Right lobe of liver (tissue), 6 donors: ENCODE measurements around the gene MAD2L1. TPM values are rescaled to one million over a fixed set of nuclear protein-coding genes. Genes with fewer than 3 reads are reported as not detected.

Source experiments
- ATAC-seq, 4 donors: fragments of 200-7000 bp; cut with Tn5 transposase; one replicate each; pipeline ENCODE4 v1.9.1; 2020; ENCODE audit warnings: mild to moderate bottlenecking in 4 of 4, moderate library complexity in 4 of 4
- DNase-seq, 3 donors: peaks; one replicate each; pipeline ENCODE4 v3.0.0-alpha.2; 2020
- H3K27ac ChIP-seq, 3 donors: fragments of 200-600 bp; one replicate each; pipeline ENCODE4 v1.8.0; 2022
- H3K27me3 ChIP-seq, 2 donors: fragments of 200-600 bp; one replicate each; pipeline ENCODE4 v1.8.0; 2022
- H3K36me3 ChIP-seq, 4 donors: fragments of 200-600 bp; sonication (generic) in 1 of 4; one replicate each; pipeline versions ENCODE4 v1.5.1 to v1.8.0; 2017 to 2022; ENCODE audit warnings: control low read depth in 1 of 4
- H3K4me1 ChIP-seq, 4 donors: fragments of 200-600 bp; sonication (generic) in 1 of 4; one replicate each; pipeline versions ENCODE4 v1.5.1 to v1.8.0; 2017 to 2022; ENCODE audit warnings: control low read depth in 1 of 4
- H3K4me3 ChIP-seq, 3 donors: fragments of 200-600 bp; one replicate each; pipeline ENCODE4 v1.8.0; 2022
- H3K9me3 ChIP-seq, 4 donors: fragments of 200-600 bp; sonication (generic) in 1 of 4; one replicate each; pipeline versions ENCODE4 v1.5.1 to v1.8.0; 2017 to 2022; ENCODE audit warnings: control low read depth in 1 of 4
- CTCF ChIP-seq, 4 donors: fragments of 200-600 bp in 3 of 4; fragments of 450-650 bp in 1 of 4; IDR thresholded peaks; one replicate each; pipeline versions ENCODE4 v1.5.1 to v1.8.0; 2016 to 2022; ENCODE audit warnings: antibody characterized with exemption in 4 of 4, mild to moderate bottlenecking in 2 of 4
- POLR2A ChIP-seq: fragments of 450-650 bp; IDR thresholded peaks from one replicate; pipeline ENCODE4 v1.6.1; 2017; ENCODE audit warnings: antibody characterized with exemption, mild to moderate bottlenecking
- WGBS: methylation state at CpG from one replicate; pipeline ENCODE4 v1.1.6; 2018; ENCODE audit warnings: low coverage, low lambda C conversion rate; ENCODE audit not compliant: insufficient coverage; ENCODE audit errors: missing lambda C conversion rate; 5-methylcytosine and 5-hydroxymethylcytosine counted together
- intact Hi-C, 2 donors: fragments of 100-400 bp; cut with DNase I; formaldehyde crosslinking; loops; one replicate each; pipeline versions ENCODE4 v1.11.2 to v1.14.1; 2022
- total RNA-seq, 6 experiments: library from RNA; depleted of rRNA in 2 of 6; stranded (reverse); fragments of >200 nt in 2 of 6; fragmentation: NEBNext Ultra II Directional in 3 of 6; extraction: Animal tissue kit (Norgen Biotek cat#: 25700) in 3 of 6; gene quantifications; one replicate each; pipeline versions ENCODE4 v1.1.0 to v1.2.4, GENCODE V29; 2016 to 2023
- donor health status: DM: no; HTN: yes; CAD: no.
- donor health status: DM: no; HTN: no; CAD: no.
- donor health status: DM: no; HTN: no; CAD: no.
- donor health status: DM: no; HTN: yes; CAD: no.
- donor health status: DM: no; HTN: yes; CAD: no.

The MAD2L1 gene
- total RNA-seq, 6 experiments from 2014 or later: 0.86 to 1.5 (median 1.1) TPM

- Histone ChIP-seq H3K36me3 (no peaks in the 10 kb centered on the region), H3K4me1 (no peaks in the 10 kb centered on the region), H3K4me3 (no peak overlapping the region), H3K27ac (no peak overlapping the region), H3K9me3 (no peaks in the 10 kb centered on the region), H3K27me3 (no peaks in the 10 kb centered on the region)
- DNase-seq: no peak
- 77% methylated on average over 2 of the region's 2 CpGs for WGBS
- intact Hi-C loops: no loop called here
- TF ChIP-seq CTCF (IDR thresholded peaks at IDR 0.05) (no peak), POLR2A (no peak)
- ATAC-seq: no peak
Measured at GRCh38 chr4:120083152-120083551, 16.5 kb upstream of the MAD2L1 start.

- 56% methylated on average over 1 of the region's 1 CpG for WGBS
- H3K27me3 ChIP-seq: no peaks in the 10 kb centered on the region
- ATAC-seq (no peak), DNase-seq (no peak)
- no peaks in the 10 kb centered on the region for H3K9me3 ChIP-seq
- intact Hi-C loops: no loop called here
- no peaks in the 10 kb centered on the region for H3K4me1 ChIP-seq
- TF ChIP-seq POLR2A (no peak), CTCF (IDR thresholded peaks at IDR 0.05) (no peak)
- H3K4me3 ChIP-seq: no peak overlapping the region
- no peaks in the 10 kb centered on the region for H3K36me3 ChIP-seq
- H3K27ac ChIP-seq: no peak overlapping the region
Measured at GRCh38 chr4:120082251-120082650, 15.6 kb upstream of the MAD2L1 start.

- H3K4me1 ChIP-seq: no peaks in the 10 kb centered on the region
- TF ChIP-seq POLR2A: no peak
- no peak for TF ChIP-seq CTCF (IDR thresholded peaks at IDR 0.05)
- H3K4me3 ChIP-seq: no peak overlapping the region
- intact Hi-C loops: no loop called here
- DNase-seq (no peak), ATAC-seq (no peak)
- H3K9me3 ChIP-seq: no peaks in the 10 kb centered on the region
- no peaks in the 10 kb centered on the region for H3K36me3 ChIP-seq
- H3K27ac ChIP-seq: no peak overlapping the region
- H3K27me3 ChIP-seq: no peaks in the 10 kb centered on the region
Measured at GRCh38 chr4:120081726-120082125, 15.1 kb upstream of the MAD2L1 start.

- H3K4me1 ChIP-seq: no peaks in the 10 kb centered on the region
- ATAC-seq: no peak
- H3K36me3 ChIP-seq: no peaks in the 10 kb centered on the region
- intact Hi-C loops: no loop called here
- no peaks in the 10 kb centered on the region for H3K9me3 ChIP-seq
- WGBS: 68% methylated on average over 2 of the region's 2 CpGs
- H3K4me3 ChIP-seq: no peak overlapping the region
- no peaks in the 10 kb centered on the region for H3K27me3 ChIP-seq
- no peak for DNase-seq
- TF ChIP-seq POLR2A: no peak
- TF ChIP-seq CTCF (IDR thresholded peaks at IDR 0.05): no peak
- H3K27ac ChIP-seq: no peak overlapping the region
Measured at GRCh38 chr4:120080533-120080932, 13.9 kb upstream of the MAD2L1 start.

- no peaks in the 10 kb centered on the region for H3K27me3 ChIP-seq
- no peak overlapping the region for H3K4me3 ChIP-seq
- no peak overlapping the region for H3K27ac ChIP-seq
- intact Hi-C loops: no loop called here
- H3K36me3 ChIP-seq: no peaks in the 10 kb centered on the region
- TF ChIP-seq POLR2A (no peak), CTCF (IDR thresholded peaks at IDR 0.05) (no peak)
- H3K4me1 ChIP-seq: no peaks in the 10 kb centered on the region
- H3K9me3 ChIP-seq: no peaks in the 10 kb centered on the region
- ATAC-seq: no peak
- WGBS: 58% methylated on average over 5 of the region's 5 CpGs
- DNase-seq: no peak
Measured at GRCh38 chr4:120079839-120080520, 13.3 kb upstream of the MAD2L1 start.
